GM18867 (cell line): ENCODE measurements around the gene LIPA.
A peak's percentile ranks its signal among the peaks of the same experiment; 100 is the strongest.
"Not testable (repeated sequence)": the region's sequence is repeated elsewhere in the genome, so short reads cannot be mapped to it uniquely, and the experiment has no call there.

ENCODE experiments used
- ATAC-seq: cut with Tn5 transposase; IDR thresholded peaks from one replicate; pipeline ENCODE4 v1.9.1; 2021; ENCODE audit warnings: mild to moderate bottlenecking, moderate library complexity; ENCODE audit not compliant: unreplicated experiment

The LIPA gene

DNA sequence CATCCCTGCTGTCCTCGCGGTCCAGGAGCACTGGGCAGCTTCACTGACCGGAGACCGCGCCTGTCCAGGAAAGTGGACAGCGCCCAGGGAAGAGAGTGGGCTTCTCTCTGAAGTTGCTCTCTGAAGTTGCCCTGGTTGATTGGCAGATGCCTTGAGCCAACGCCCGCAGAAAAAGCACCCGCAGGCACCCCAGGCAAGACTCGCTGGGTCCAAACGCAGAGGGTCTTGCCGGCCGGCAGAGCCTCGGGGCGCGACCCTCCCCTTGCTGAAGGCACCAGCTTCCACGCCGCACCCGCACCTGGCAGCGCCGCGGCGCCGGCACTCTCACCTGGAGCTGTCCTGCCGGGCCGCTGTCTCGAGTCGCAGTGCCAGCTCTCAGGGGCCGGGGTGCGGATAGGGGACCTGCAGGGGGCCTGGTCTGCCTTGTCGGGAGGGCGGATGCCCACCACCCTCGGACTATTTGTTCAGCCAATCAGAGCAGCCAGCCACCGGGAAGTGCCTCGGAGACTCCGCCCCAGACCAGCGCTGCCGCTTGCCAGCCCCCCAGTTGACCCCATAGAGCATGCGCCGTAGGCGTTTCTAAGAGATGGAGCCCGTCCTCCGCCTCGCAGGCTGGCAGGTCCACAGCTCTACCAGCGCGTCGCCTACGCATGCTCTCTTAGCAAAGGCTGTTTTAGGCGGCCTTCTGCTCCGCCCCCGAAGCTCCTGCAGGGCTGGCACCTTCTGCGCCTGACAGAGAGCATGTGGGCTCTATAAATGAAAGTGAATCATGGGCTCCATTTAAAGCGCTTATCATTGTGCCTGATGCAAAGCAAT lies at the start of gene LIPA:
Gene LIPA (minus strand): TSS at position 367 of the 816 bp plus-strand sequence. CDS start 4,127 bp downstream, outside the sequence.
- ATAC-seq = peak; percentile 95

GRCh38 chr10:89301232-89301631 lies 49.7 kb upstream of the LIPA start:
- no peak for ATAC-seq

DNA sequence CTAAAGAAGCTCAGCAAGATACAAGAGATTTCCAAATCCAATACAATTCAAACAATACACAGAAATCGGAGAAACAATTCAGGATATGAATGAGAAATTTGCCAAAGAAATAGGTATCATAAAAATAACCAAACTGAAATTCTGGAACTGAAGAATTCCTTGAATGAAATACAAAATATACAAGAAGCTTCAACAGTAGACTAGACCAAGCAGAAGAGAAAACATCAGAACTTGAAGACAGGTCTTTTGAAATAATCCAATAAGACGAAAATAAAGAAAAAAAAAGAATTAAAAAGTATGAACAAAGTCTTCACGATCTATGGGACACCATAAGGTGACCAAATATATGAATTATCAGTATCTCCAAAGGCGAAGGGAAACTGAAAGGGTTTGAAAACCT lies 47.5 kb upstream of the LIPA start:
- no peak for ATAC-seq

GRCh38 chr10:89297791-89298190 lies 46.2 kb upstream of the LIPA start:
- ATAC-seq = no peak

DNA sequence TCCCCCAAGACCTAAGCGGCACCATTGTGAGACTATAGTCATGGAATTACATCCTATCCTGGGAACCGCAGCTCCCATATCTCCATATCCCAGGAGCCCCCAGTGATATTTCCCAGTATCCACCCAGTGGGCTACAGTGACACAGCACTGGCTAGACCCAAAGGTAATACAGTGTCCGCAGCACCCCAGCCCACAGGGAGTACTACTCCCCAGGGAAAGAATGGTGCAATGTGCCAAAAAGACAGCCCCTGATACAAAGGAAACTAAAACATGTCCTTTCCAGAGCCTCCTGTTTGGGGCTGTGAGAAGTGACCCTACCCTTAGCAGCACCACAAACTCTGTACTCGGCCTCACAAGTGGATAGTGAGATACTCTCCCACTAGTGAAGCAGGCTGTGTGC lies 45.8 kb upstream of the LIPA start:
- no peak for ATAC-seq

- ATAC-seq = no peak
Measured at GRCh38 chr10:89296220-89296648, 44.7 kb upstream of the LIPA start.

DNA sequence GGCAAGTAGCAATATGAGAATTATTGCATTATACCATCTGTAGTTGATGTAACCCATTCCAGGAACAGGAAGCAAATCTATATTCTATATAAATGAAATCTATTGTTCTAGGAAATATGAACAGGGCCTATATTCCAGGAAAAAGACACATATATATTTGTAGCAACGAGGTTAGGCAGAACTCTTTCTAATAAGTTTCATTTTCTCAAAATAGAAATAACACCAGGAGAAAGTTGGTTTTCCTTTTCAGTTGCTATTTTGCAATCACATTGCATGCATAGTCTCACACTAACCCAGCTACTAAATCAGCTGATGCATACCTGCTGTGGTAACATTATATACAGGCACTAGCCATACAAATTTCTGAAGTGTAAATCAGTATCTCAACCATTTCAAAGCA lies 44.0 kb upstream of the LIPA start:
- ATAC-seq = peak; percentile 38

DNA sequence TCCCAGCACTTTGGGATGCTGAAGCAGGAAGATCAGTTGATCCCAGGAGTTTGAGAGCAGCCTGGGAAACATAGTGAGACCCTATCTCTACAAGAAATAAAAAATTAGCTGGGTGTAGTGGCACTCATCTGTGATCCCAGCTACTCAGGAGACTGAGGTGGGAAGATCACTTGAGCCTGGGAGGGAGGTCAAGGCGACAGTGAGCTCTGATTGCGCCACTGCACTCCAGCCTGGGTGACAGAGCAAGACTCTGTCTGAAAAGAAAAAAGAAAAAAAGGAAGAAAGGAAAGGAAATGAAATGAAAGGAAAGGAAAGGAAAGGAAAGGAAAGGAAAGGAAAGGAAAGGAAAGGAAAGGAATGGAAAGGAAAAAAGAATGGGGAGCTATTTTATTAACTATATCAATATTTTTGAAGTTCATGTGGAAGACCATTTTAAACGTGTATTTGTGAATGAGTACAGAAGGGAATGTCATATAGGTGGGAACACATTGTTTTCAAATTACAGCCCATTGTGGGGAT lies 43.2 kb upstream of the LIPA start:
- ATAC-seq = no peak

GRCh38 chr10:89285303-89285702 lies 33.7 kb upstream of the LIPA start:
- ATAC-seq = not testable (repeated sequence)

DNA sequence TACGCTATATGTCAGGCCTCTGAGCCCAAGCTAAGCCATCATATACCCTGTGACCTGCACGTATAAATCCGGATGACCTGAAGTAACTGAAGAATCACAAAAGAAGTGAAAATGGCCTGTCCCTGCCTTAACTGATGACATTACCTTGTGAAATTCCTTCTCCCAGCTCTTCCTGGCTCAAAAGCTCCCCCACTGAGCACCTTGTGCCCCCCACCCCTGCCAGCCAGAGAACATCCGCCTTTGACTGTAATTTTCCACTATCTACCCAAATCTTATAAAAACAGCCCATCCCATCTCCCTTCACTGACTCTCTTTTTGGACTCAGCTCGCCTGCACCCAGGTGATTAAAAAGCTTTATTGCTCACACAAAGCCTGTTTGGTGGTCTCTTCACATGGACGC lies 33.1 kb upstream of the LIPA start:
- ATAC-seq = not testable (repeated sequence)

DNA sequence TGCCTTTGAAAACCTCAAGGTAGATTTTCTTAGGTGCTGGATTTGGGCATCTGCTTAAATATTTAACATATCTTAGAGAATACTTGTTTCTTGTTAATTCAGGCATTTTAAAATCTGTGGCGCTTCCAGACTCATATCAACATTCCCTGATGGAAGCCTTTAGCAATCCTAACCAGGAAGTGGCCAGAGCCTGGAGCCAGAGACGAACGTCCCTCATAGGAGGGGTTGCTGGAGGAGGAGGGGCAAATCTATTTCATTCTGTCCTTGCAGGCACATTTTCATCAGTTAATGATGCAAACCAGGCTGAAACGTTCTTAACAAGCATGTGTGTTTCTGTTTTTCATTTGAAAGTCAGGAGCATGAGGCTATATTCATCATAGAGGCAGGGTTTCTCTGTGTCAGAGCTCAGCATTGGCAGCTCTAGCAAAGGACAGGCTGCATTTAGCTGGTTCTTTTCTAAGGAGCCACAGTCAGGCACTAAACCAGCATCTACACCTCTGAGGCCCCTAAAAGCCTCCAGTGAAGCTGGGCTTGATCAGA lies 32.4 kb upstream of the LIPA start:
- ATAC-seq = no peak

- ATAC-seq = no peak
Measured at GRCh38 chr10:89283025-89283935, 31.7 kb upstream of the LIPA start.

DNA sequence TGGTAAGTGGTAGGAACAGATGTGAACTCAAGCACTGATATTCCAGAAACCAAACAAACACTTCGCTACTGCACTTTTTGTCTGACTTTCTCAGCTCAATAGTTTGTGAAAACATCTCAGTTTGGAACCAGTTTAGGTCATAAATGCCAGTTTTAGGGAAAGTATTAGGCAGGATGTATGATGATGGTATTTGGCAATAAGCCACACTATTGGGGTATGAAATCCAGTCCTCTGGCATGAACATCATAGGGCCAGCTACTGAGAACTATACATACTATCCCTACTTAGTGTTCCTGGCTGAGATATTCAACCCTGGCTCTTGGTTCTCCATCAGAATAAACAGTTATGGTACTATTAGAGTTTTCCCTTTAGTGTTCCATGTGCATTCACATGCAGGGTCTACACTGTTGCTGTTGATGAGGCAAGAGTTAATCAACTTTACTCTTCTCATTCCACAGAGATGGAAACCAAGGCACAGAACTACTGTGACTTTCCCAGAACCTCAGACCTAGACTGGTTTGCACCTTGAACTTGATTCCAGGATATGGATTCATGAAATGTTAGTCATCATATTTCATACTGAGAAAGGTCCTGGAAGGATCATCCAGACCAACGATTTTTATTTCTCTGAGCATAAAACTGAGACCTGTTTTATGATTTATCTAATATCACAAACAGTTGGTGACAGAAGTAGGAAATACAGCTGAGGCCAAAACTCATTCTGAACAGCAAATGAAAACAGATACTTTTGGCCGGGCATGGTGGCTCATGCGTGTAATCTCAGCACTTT lies 30.2 kb upstream of the LIPA start:
- no peak for ATAC-seq

DNA sequence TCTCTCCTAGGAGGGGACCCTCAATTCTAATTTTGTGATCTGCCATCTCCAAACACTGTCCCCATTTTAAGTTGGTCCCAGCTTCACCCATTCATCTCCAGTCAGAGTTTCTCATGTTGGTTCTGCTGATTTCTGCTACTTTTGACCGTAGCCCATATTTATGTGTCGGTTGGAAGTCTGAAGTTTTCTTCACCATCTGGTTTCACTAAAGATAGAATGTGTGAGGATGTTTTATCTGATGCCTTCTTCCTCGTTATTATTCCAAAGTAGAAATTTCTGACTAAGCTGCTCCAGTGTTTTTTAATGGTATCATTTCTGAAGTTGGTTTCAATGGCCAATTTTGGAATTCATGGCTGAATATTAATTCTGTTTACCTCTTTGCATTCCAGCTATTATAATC lies 28.9 kb upstream of the LIPA start:
- ATAC-seq = no peak

DNA sequence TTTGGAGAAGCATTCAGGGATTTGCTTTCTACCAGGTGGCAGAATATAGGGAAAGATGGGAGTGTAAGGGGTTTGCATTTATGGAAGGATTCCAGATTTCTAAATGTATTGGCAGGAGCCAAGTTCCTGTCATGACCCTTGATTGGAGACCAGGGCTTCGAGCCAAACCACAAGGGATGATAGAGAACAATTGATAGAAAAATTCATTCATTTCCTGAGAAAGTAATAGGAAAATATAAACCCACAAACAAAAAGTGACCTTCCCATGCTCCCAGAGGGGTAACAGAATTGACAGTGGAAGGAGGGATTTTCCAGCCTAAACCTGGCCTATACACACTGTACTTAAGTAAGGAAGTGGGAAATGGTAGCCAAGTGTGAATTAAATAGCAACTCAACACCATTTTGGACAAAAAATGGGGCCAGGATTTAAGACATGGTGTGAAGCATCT lies 27.9 kb upstream of the LIPA start:
- no peak for ATAC-seq

DNA sequence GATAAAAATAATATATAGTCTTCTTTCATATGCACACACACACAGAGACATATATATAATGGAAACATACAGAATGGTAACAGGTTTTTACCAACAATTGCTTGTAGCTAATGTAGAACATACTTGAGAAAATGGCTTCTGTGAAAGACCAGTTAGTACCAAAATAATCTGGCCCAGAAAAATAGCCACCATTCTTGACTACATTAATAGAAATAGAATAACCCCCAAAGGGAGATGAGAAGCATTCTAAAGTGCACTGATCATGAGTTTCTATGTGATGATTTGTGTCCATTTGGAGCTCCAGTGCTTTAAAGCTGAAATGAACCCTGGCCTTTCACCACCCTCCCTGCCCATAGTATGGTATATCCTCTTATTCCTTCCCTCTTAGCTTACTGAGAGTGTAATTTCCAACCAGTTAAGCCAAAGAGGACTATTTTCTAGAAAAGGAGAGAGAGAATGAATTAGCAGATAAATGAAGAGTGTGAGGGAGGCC lies 27.4 kb upstream of the LIPA start:
- ATAC-seq = no peak

- no peak for ATAC-seq
Measured at GRCh38 chr10:89278034-89278535, 26.5 kb upstream of the LIPA start.

DNA sequence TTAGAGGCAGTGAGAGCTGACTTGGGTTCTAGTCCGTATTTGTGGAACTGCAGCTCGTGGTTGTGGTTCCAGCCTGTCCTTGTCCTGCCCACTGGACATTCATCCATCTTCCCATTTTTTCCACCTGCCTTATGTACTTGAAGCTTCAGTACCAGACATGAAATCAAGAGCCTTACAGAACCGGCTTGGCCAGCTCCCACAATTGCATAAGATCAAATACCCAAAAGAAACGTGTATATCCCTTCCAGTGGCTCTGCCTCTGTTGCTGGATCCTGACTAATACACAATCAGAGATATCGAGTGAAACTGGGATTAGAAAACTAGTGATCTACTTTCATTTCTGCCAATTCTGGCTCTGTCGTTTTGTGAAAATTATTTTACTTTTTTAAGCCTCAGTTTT lies 23.8 kb upstream of the LIPA start:
- no peak for ATAC-seq

- no peak for ATAC-seq
Measured at GRCh38 chr10:89274928-89275327, 23.4 kb upstream of the LIPA start.

DNA sequence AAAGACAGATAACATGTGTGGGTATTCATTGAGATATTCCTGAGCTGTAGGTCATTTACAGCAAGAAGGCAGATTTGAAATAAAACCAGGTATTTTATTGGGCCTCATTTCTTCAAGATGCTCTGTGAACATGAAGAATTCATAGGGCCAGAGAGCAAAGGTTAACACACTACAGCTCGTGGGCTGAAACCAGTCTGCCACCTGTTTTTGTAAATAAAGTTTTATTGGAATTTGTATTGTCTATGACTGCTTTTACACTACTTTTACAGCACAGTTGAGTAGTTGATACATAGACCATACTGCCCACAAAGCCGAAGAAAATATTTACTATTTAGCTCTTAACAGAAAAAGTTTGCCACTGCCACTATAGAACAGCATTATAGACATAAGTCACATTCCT lies 22.1 kb upstream of the LIPA start:
- ATAC-seq = no peak
